H1 (cell line): Measurements from ENCODE around the gene WDR3. TPM values are rescaled to one million over a fixed set of nuclear protein-coding genes. Genes with fewer than 3 reads are reported as not detected.

Experiments used
- CTCF ChIA-PET: fragments of 300-600 bp; sonication (Branson Sonifier 250); formaldehyde crosslinking; loops from one replicate; lab custom pipeline; 2021; ENCODE audit not compliant: partially characterized antibody; lab: Charles Lee
- POLR2A ChIA-PET: fragments of 300-600 bp; sonication (Branson Sonifier 250); formaldehyde crosslinking; loops from one replicate; lab custom pipeline; 2021; ENCODE audit warnings: inconsistent platforms; ENCODE audit not compliant: partially characterized antibody; lab: Charles Lee
- DNase-seq, 2 experiments: peaks; one replicate each; pipeline versions ENCODE4 v3.0.0 to v3.0.0-alpha.2; 2010 to 2022; ENCODE audit warnings: low spot score in 2 of 2, low read depth in 1 of 2, mixed read lengths in 1 of 2
- FAIRE-seq: peaks from 2 replicates; lab custom pipeline; 2011; peaks lifted over from hg19 to GRCh38; lab: Jason Lieb, UNC
- H2AFZ ChIP-seq: 2 replicates; pipeline ENCODE4 v1.8.1; 2012; ENCODE audit warnings: low read length, inconsistent platforms
- H2AK5ac ChIP-seq: 2 replicates; pipeline ENCODE4 v1.6.1; 2013; ENCODE audit warnings: low read depth, low read length
- H2BK120ac ChIP-seq: replicated peaks from 2 replicates; pipeline ENCODE3; 2013; ENCODE audit warnings: low read depth, low read length, inconsistent platforms
- H2BK12ac ChIP-seq: 2 replicates; pipeline ENCODE4 v1.6.1; 2013; ENCODE audit warnings: low read depth, low read length
- H2BK15ac ChIP-seq: 2 replicates; pipeline ENCODE4 v1.6.1; 2013; ENCODE audit warnings: low read length
- H2BK20ac ChIP-seq: 2 replicates; pipeline ENCODE4 v1.6.1; 2013; ENCODE audit warnings: low read length
- H2BK5ac ChIP-seq: 2 replicates; pipeline ENCODE4 v1.6.1; 2013; ENCODE audit warnings: low read depth, low read length
- H3K14ac ChIP-seq: 2 replicates; pipeline ENCODE4 v1.6.1; 2013; ENCODE audit warnings: inconsistent platforms; ENCODE audit not compliant: insufficient read length
- H3K18ac ChIP-seq: 2 replicates; pipeline ENCODE4 v1.6.1; 2013; ENCODE audit warnings: low read length; ENCODE audit errors: extremely low read depth
- H3K23ac ChIP-seq: 2 replicates; pipeline ENCODE4 v1.6.1; 2013; ENCODE audit warnings: inconsistent platforms; ENCODE audit not compliant: insufficient read length
- H3K23me2 ChIP-seq: 2 replicates; pipeline ENCODE4 v1.6.1; 2013; ENCODE audit warnings: low read depth, low read length
- H3K27ac ChIP-seq: 2 replicates; pipeline ENCODE4 v1.6.1; 2011; ENCODE audit warnings: low read depth, low read length, inconsistent platforms
- H3K27me3 ChIP-seq, 4 experiments: replicated peaks in 1 of 4; 1 replicate in 1 of 4; 2 replicates in 3 of 4; pipeline versions ENCODE4 v1.6.1 to v1.8.1; 2011 to 2013; ENCODE audit warnings: low read length in 3 of 4, mild to moderate bottlenecking in 3 of 4, inconsistent platforms in 2 of 4, mixed read lengths in 2 of 4, moderate library complexity in 1 of 4; ENCODE audit not compliant: control insufficient read depth in 3 of 4, insufficient read depth in 3 of 4; ENCODE audit errors: extremely low read depth in 1 of 4
- H3K36me3 ChIP-seq, 4 experiments: 2 replicates each; pipeline versions ENCODE4 v1.6.1 to v1.8.1; 2011 to 2013; ENCODE audit warnings: mild to moderate bottlenecking in 4 of 4, low read length in 3 of 4, moderate library complexity in 2 of 4, control low read depth in 1 of 4, inconsistent platforms in 1 of 4; ENCODE audit not compliant: insufficient read depth in 4 of 4, control insufficient read depth in 2 of 4
- H3K4ac ChIP-seq: replicated peaks from 2 replicates; pipeline ENCODE3; 2013; ENCODE audit warnings: low read length, low read depth, mixed read lengths, inconsistent platforms; ENCODE audit not compliant: insufficient read length
- H3K4me1 ChIP-seq, 4 experiments: replicated peaks in 1 of 4; 1 replicate in 1 of 4; 2 replicates in 3 of 4; pipeline versions ENCODE4 v1.6.1 to v1.8.1; 2011 to 2013; ENCODE audit warnings: low read length in 3 of 4, inconsistent platforms in 2 of 4, mixed read lengths in 1 of 4; ENCODE audit not compliant: insufficient read depth in 4 of 4, control insufficient read depth in 3 of 4
- H3K4me2 ChIP-seq, 2 experiments: 2 replicates each; pipeline versions ENCODE4 v1.6.1 to v1.8.1; 2011 to 2013; ENCODE audit warnings: low read depth in 2 of 2, low read length in 2 of 2, control low read depth in 1 of 2, inconsistent platforms in 1 of 2, mild to moderate bottlenecking in 1 of 2; ENCODE audit not compliant: insufficient read depth in 1 of 2
- H3K4me3 ChIP-seq, 4 experiments: fragments of 200-600, 300-600 bp in 1 of 4; sonication (generic), shearing (Covaris generic), sonication (Bioruptor Twin) in 1 of 4; 2 replicates each; pipeline versions ENCODE4 v1.5.1 to v1.8.1; 2011 to 2016; ENCODE audit warnings: low read length in 4 of 4, low read depth in 3 of 4, control low read depth in 2 of 4, inconsistent platforms in 2 of 4, mild to moderate bottlenecking in 2 of 4, mixed read lengths in 1 of 4, moderate library complexity in 1 of 4; ENCODE audit not compliant: insufficient read depth in 2 of 4; ENCODE audit errors: extremely low read depth in 1 of 4
- H3K56ac ChIP-seq: replicated peaks from 2 replicates; pipeline ENCODE3; 2013; ENCODE audit warnings: low read depth, mild to moderate bottlenecking, mixed read lengths, low read length, inconsistent platforms; ENCODE audit not compliant: insufficient read length
- H3K79me1 ChIP-seq: 2 replicates; pipeline ENCODE4 v1.6.1; 2013; ENCODE audit warnings: low read depth, low read length, control low read depth
- H3K79me2 ChIP-seq, 2 experiments: 2 replicates each; pipeline versions ENCODE4 v1.6.1 to v1.8.1; 2012 to 2013; ENCODE audit warnings: low read length in 2 of 2, mild to moderate bottlenecking in 2 of 2, inconsistent platforms in 1 of 2; ENCODE audit not compliant: insufficient read depth in 2 of 2, control insufficient read depth in 1 of 2
- H3K9ac ChIP-seq, 4 experiments: replicated peaks in 1 of 4; 1 replicate in 1 of 4; 2 replicates in 3 of 4; pipeline versions ENCODE4 v1.6.1 to v1.8.1; 2011 to 2013; ENCODE audit warnings: low read depth in 3 of 4, low read length in 3 of 4, control low read depth in 2 of 4, mild to moderate bottlenecking in 2 of 4, moderate library complexity in 2 of 4, inconsistent platforms in 1 of 4; ENCODE audit errors: extremely low read depth in 1 of 4
- H3K9me3 ChIP-seq, 2 experiments: 2 replicates each; pipeline versions ENCODE4 v1.6.1 to v1.8.1; 2012 to 2013; ENCODE audit warnings: mild to moderate bottlenecking in 2 of 2, moderate library complexity in 2 of 2, control low read depth in 1 of 2, inconsistent platforms in 1 of 2, low read depth in 1 of 2, low read length in 1 of 2, mixed read lengths in 1 of 2; ENCODE audit not compliant: insufficient read depth in 2 of 2
- H4K20me1 ChIP-seq, 2 experiments: replicated peaks in 1 of 2; 2 replicates each; pipeline versions ENCODE3 to v1.8.1; 2011 to 2013; ENCODE audit warnings: inconsistent platforms in 2 of 2, low read length in 2 of 2, mild to moderate bottlenecking in 1 of 2; ENCODE audit not compliant: insufficient read depth in 2 of 2, control insufficient read depth in 1 of 2
- H4K5ac ChIP-seq: 2 replicates; pipeline ENCODE4 v1.6.1; 2013; ENCODE audit warnings: low read length, low read depth, mixed read lengths, inconsistent platforms; ENCODE audit not compliant: insufficient read length
- H4K8ac ChIP-seq: 2 replicates; pipeline ENCODE4 v1.8.0; 2013; ENCODE audit warnings: mild to moderate bottlenecking, moderate library complexity, low read length, inconsistent platforms; ENCODE audit not compliant: insufficient read depth; ENCODE audit errors: extremely low read depth
- H4K91ac ChIP-seq: replicated peaks from 2 replicates; pipeline ENCODE3; 2013; ENCODE audit warnings: low read length, mixed read lengths, inconsistent platforms; ENCODE audit not compliant: insufficient read length
- POLR2AphosphoS5 ChIP-seq: IDR thresholded peaks from 2 replicates; pipeline ENCODE4 v1.6.1; 2011; ENCODE audit warnings: low read depth, low read length
- SIRT6 ChIP-seq: IDR thresholded peaks from one replicate; pipeline ENCODE4 v1.7.1; 2012; ENCODE audit warnings: low read length, inconsistent platforms
- TAF1 ChIP-seq: IDR thresholded peaks from 2 replicates; pipeline ENCODE4 v1.6.1; 2011; ENCODE audit warnings: mild to moderate bottlenecking, low read depth, low read length
- polyA plus RNA-seq, 7 experiments: library from polyadenylated mRNA; depleted of rRNA in 3 of 7; stranded (reverse) in 5 of 7; unstranded in 2 of 7; fragments of >200 nt in 5 of 7; fragments of 200-250 nt in 2 of 7; gene quantifications; 1 replicate in 5 of 7; 2 replicates in 1 of 7; 4 replicates in 1 of 7; pipeline versions ENCODE4 v1.2.1 to v1.2.3, GENCODE V29; 2011 to 2013; ENCODE audit warnings: missing spikeins in 2 of 7, mixed read lengths in 2 of 7
- total RNA-seq: library from RNA; stranded (reverse); fragmentation: NEBNext Ultra II Directional; extraction: Animal tissue kit (Norgen Biotek cat#: 25700); gene quantifications from 2 replicates; pipeline ENCODE4 v1.2.1, GENCODE V29; 2021

Gene WDR3
- total and polyA plus RNA-seq, 2 of the 8 experiments (the other 6 are each of a cell fraction or from before 2014, with no cell fraction given): 18.2 to 67.9 TPM

GRCh38 chr1:117919376-117919775 lies 10.2 kb upstream of the WDR3 start:
- ChIA-PET POLR2A (no interaction called here), CTCF (interaction anchor here (1.2 kb wide), 1 partner anchor 22 kb away, joined by 3 read pairs; no protein-coding TSS in a partner anchor)
- DNase-seq (no peak), FAIRE-seq (no peak)
- no peak overlapping the region for H3K4me3 ChIP-seq
- peaks cover 0 to 26% (median 8%) of the 10 kb centered on the region in 4 experiments; a peak in 7 of 8 replicates for H3K36me3 ChIP-seq
- H4K8ac ChIP-seq: no peak overlapping the region
- H4K5ac ChIP-seq: no peak overlapping the region
- no peak for TF ChIP-seq SIRT6
- TF ChIP-seq POLR2AphosphoS5: no peak
- no peak for TF ChIP-seq TAF1
- H3K56ac ChIP-seq: no peak overlapping the region
- H3K4me2 ChIP-seq: no peak overlapping the region
- no peak overlapping the region for H3K23ac ChIP-seq
- H3K9me3 ChIP-seq: 0 out of 4 replicates have a peak, but pooled peaks cover 0 to 2% of the 10 kb centered on the region in 2 experiments
- no peaks in the 10 kb centered on the region for H3K23me2 ChIP-seq
- no peak overlapping the region for H2BK12ac ChIP-seq
- H3K79me2 ChIP-seq: peaks cover 0 to 27% of the 10 kb centered on the region in 2 experiments; a peak in 2 of 4 replicates
- H3K18ac ChIP-seq: no peak overlapping the region
- H2AK5ac ChIP-seq: no peak overlapping the region
- no peak overlapping the region for H3K27ac ChIP-seq
- H2BK15ac ChIP-seq: no peak overlapping the region
- no peak overlapping the region for H3K14ac ChIP-seq
- no peak overlapping the region for H2BK5ac ChIP-seq
- no peaks in the 10 kb centered on the region for H3K27me3 ChIP-seq
- H3K4ac ChIP-seq: no peak overlapping the region
- no peak overlapping the region for H2BK20ac ChIP-seq
- H3K79me1 ChIP-seq: no peaks in the 10 kb centered on the region; the same call in 1 of the 2 replicates
- no peak overlapping the region for H2AFZ ChIP-seq
- no peaks in the 10 kb centered on the region for H3K4me1 ChIP-seq
- no peak overlapping the region for H2BK120ac ChIP-seq
- H4K91ac ChIP-seq: no peak overlapping the region
- H3K9ac ChIP-seq: no peak overlapping the region
- H4K20me1 ChIP-seq: no peaks in the 10 kb centered on the region
